ENCODE measurements around the gene ITSN1.

DNA sequence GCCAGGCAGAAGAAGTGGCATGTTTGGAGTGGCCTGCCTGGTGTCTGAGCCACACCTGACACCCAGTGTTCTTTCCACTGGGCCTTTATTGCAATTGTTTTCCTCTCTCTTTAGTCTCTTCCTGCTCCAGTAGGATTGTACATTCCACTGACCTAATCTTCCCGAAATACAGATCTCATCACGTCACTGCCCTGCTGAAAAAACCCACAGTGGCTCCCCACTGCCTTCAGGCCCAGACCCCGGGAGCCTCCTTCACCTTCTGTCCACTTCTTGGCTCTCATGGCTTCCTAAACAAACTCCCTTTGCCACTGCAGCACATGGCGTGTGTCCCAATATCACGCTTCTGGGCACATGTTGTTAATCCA is 298.6 kb downstream of the ITSN1 start:
- TF ChIP-seq, protein P1, sequence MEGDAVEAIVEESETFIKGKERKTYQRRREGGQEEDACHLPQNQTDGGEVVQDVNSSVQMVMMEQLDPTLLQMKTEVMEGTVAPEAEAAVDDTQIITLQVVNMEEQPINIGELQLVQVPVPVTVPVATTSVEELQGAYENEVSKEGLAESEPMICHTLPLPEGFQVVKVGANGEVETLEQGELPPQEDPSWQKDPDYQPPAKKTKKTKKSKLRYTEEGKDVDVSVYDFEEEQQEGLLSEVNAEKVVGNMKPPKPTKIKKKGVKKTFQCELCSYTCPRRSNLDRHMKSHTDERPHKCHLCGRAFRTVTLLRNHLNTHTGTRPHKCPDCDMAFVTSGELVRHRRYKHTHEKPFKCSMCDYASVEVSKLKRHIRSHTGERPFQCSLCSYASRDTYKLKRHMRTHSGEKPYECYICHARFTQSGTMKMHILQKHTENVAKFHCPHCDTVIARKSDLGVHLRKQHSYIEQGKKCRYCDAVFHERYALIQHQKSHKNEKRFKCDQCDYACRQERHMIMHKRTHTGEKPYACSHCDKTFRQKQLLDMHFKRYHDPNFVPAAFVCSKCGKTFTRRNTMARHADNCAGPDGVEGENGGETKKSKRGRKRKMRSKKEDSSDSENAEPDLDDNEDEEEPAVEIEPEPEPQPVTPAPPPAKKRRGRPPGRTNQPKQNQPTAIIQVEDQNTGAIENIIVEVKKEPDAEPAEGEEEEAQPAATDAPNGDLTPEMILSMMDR (IDR thresholded peaks at IDR 0.05): no peak
- TF ChIP-seq POLR2A (IDR thresholded peaks at IDR 0.05): no peak

All from body of pancreas (tissue), 4 donors.